ENCODE measurements around the gene TMEM266.

Gene TMEM266

GRCh38 chr15:76185716-76186115 lies 125.9 kb downstream of the TMEM266 start:
- peak; percentile 39 for DNase-seq (ENCODE audit: low spot score)

DNA sequence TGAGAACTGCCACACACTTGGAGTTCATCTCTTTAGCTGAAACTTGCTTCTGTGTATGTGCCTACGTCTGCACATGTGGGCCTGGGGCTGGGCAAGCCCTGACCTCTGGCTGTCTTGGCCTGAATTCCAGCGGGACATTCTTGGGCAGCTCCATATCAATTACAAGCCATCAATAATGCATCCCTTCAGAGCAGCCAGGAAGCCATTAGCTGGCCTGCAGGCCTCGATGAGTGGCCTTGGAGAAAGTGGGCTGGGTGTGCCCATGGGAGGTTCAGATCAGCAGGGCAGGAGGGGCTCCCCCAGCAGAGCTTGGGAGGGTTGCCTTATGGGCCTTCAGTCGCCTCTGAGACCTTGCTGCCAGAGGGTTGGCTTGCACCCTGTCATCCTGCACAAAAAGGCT lies 127.4 kb downstream of the TMEM266 start:
- DNase-seq (ENCODE audit: low spot score): no peak

- no peak for DNase-seq (ENCODE audit: low spot score)
These were observed 129.3 kb downstream of the TMEM266 start for GRCh38 chr15:76189106-76189505.

GRCh38 chr15:76190070-76190564 lies 130.3 kb downstream of the TMEM266 start:
- DNase-seq (ENCODE audit: low spot score): no peak

DNA sequence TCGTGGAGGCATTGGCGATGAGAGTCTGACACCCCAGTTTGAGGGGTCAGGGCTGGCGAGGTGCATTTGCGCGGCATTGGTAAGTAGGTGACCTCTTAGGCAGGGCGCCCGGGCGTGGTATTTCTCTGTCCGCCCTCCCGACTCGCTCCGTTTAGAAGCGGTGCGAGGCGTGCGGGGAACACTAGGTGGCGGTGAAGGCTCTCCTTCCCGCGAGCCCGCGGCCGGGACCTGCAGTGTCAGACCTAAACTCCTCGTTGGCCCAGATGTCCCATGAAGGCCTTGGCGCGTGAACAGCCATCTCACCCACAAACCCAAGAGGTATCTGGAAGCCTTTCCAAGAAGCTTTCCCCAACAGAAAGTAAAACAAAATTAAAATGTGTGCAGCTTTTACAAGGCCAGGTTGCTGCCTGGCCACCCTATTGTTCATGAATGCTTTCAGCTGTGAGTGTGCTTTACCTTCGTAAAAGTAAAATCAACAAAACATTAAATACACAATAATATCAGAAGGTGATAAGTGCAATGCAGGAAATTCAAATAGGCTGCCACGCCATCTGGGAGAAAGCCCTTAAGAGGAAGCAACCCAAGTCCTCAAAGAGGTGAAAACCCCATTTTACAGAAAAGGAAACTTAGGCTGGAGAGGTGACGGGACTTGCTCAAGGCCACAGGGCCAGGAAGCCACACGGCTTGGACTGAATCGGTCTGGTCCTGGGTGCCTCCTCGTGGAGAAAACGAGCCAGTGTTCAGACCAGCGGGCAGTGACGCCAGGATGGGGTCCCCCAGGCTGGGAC lies 131.2 kb downstream of the TMEM266 start:
- peak; percentile 33 for DNase-seq (ENCODE audit: low spot score)

DNA sequence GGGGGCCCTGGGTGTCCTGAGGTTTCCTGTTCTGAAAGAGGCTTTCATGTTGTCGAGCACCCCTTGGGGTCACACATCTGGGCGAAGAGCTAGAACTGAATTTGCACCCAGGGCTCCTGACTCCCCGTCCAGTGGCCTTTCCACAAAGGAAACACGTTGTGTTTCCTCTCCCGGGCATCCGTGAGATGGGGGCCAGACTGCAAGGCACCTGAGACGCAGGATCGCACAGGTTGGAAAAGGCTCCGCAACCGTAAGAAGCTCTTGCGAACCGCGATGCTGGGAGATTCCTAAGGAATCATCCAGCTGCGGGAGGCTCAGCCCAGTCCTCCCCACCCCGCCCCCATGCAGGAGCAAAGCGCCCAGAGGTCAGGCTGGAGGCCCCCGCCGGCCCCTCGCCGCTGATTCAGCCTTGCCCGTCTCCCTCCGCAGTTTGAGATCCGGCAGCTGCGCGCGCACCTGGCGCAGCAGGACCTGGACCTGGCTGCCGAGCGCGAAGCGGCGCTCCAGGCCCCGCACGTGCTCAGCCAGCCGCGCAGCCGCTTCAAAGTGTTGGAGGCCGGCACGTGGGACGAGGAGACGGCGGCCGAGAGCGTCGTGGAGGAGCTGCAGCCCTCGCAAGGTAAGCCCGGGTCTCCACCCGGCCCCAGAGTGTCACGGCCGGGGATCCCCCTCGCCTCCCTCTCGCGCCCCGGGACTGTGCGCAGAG lies 131.9 kb downstream of the TMEM266 start:
- DNase-seq (ENCODE audit: low spot score): no peak

GRCh38 chr15:76192715-76193114 lies 132.9 kb downstream of the TMEM266 start:
- DNase-seq (ENCODE audit: low spot score): no peak

DNA sequence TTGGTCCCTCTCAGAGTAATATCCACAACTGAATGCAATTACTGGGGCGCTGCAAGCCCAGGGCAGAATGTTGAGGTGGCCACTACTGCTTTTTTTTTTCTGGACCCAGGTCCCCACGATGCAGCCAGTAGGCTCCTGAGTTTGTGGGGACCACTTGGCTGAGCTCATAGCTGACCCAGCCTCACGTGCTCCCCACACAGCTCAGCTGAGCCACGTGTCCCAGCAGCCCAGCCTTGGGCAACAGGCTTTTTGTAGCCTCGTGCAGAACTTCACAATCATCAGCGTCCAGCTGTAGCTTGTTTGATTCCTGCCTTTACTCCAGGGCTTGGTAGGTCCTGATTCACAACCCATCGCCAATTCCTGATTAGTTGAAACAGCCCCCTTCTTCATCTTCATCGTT lies 134.1 kb downstream of the TMEM266 start:
- DNase-seq (ENCODE audit: low spot score): no peak

DNA sequence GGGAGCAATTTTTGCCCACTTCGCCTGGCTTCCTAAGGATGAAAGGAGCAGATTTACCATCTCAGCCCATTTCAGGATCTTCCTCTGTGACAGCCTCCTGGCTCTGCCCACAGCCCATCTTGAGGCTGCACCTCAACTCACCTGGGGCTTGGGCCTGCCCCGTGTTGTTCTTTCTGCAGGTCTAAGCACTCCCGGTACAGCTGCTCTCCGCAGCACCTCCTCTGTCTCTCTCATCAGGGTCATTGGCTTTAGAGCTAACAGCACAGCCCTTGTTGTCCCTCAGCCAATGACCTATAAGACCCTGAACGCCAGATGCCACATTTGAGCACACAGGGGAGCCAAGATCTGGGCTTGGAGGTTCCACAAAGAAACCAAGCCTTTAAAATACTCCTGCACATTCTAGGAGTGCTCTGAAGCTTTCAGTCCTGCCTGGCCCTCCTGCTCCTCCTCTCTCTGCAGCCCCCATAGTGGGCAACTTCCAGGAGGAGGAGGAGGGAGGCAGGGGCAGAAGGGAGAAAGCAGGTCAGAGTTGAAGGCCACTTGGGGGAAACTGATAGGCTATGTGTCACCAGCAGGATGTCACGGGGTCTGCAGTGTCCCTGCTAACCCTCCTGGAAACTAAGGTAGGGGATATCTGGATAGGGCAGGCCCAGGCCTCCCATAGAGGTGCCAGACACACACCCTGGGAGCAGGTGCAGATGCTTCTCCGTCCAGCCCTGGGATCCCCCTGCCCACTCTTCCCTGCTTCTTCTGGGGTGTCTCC lies 135.9 kb downstream of the TMEM266 start:
- no peak for DNase-seq (ENCODE audit: low spot score)

- no peak for DNase-seq (ENCODE audit: low spot score)
These were observed 136.8 kb downstream of the TMEM266 start for GRCh38 chr15:76196269-76197231.

DNA sequence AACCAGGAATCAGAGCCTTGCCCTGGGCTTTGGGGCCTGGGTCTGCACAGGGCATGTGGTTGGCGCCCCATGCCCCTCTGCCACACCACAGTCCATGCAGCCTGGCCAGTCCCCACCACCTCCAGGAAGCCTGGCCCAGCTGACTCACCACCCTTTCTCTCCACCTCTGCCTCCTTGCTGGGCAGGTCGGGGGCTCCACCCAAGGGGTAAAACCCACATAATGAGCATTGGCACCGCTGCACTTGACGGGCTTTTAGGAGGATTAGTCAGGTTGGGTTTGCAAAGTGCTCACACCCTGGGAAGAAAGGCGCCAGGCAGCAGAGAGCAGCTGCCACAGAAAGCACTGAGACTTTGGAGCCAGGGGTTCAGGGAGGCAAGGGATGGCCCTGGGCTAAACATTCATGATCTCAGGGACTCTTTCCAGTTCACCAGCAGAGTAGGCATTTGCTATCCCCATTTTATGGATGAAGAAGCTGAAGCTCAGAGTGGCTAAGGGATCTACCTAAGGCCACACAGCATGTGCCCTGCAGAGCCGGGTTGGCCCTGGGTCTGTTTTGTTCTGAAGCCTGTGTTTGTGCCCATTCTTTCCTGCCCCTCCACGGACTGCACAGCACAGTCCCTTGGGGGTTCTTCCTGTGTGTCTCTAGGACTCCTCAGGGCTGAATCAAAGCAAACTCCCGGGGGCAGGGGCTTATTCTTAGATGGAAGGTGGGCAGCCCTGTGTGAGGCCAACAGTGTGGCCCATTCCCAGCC lies 138.1 kb downstream of the TMEM266 start:
- no peak for DNase-seq (ENCODE audit: low spot score)

- no peak for DNase-seq (ENCODE audit: low spot score)
These were observed 138.8 kb downstream of the TMEM266 start for GRCh38 chr15:76198456-76199105.

- DNase-seq (ENCODE audit: low spot score): no peak
These were observed 139.6 kb downstream of the TMEM266 start for GRCh38 chr15:76199106-76200082.

GRCh38 chr15:76200083-76200465 lies 140.3 kb downstream of the TMEM266 start:
- DNase-seq (ENCODE audit: low spot score): no peak

- no peak for DNase-seq (ENCODE audit: low spot score)
These were observed 140.9 kb downstream of the TMEM266 start for GRCh38 chr15:76200641-76201105.

DNA sequence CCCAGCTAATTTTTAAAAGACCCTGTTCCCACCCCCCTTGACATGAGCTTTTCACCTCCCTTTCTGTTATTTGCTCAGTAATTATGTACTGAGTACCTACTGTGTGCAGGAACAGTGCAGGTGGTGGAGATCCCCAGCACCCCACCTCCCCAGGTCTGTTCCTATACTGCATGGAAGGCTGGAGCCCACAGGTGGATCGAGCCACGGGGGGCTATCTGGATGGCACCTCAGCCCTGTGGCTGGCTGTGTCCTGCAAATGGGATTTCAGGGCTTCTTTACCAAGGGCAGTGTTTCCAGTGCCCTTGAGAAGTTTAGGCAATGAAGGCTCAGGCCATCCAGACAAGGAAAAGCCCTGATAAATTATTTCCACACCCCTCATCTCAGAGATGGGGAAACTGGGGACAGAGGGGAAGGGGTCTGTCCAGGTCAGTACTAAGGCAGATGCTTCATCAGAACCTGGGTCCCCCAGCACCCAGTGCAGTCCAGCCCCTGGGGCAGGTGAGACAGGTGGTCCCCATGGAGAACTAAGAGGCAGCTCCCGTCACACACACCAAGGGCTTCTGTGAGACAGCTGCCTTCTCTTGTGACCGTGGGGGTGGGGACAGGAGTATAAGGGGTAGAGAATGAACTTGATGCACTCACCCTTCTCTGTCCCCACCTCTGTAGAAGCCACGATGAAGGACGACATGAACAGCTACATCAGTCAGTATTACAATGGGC lies 141.9 kb downstream of the TMEM266 start:
- DNase-seq (ENCODE audit: low spot score): no peak

- no peak for DNase-seq (ENCODE audit: low spot score)
These were observed 143.7 kb downstream of the TMEM266 start for GRCh38 chr15:76203346-76204108.
